Vagina (tissue), 2 donors: ENCODE results near the gene OR5B2.

Experiments used
- CTCF ChIP-seq, 3 experiments: fragments of 450-650 bp in 2 of 3; fragments of 200-600 bp in 1 of 3; sonication (generic) in 1 of 3; IDR thresholded peaks; one replicate each; pipeline ENCODE4 v1.5.1; 2017 to 2019; ENCODE audit warnings: antibody characterized with exemption in 3 of 3, mild to moderate bottlenecking in 2 of 3, moderate library complexity in 2 of 3
- POLR2A ChIP-seq, 2 donors: fragments of 450-650 bp; IDR thresholded peaks; one replicate each; pipeline ENCODE4 v1.6.1; 2017; ENCODE audit warnings: antibody characterized with exemption in 2 of 2, mild to moderate bottlenecking in 2 of 2, moderate library complexity in 2 of 2
- POLR2AphosphoS5 ChIP-seq, 2 donors: sonication (generic); formaldehyde crosslinking; IDR thresholded peaks; one replicate each; pipeline ENCODE4 v1.9.0; 2017; ENCODE audit warnings: antibody characterized with exemption in 2 of 2, mild to moderate bottlenecking in 2 of 2, low read depth in 1 of 2; ENCODE audit not compliant: insufficient read depth in 1 of 2

- TF ChIP-seq POLR2A (IDR thresholded peaks at IDR 0.05) (no peak), CTCF (IDR thresholded peaks at IDR 0.05) (no peak), POLR2AphosphoS5 (IDR thresholded peaks at IDR 0.05; ENCODE audit: insufficient read depth in 1 of 2, low read depth in 1 of 2) (no peak)
Observed at GRCh38 chr11:58391879-58392278, 36.0 kb downstream of the OR5B2 start.
